Measurements from ENCODE around the gene EHBP1.

Gene EHBP1

DNA sequence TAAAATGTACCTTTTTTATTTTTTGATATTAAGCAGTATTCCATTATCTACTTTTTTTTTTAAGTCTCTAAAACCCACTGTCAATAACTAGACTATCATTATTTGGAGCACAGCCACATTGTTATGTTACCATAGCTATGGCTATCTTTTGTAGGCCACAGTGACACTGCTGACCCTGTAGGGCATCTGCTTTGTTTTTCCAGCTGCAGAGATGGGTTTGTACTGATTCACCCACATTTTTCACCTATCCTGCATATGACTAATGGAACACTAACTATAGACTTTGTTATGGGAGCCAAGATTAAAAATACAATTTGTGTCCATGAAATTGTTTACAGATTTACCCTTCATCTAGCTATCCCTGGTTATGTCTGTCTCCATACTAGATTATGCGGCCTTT lies 323.5 kb downstream of the EHBP1 start:
- DNase-seq (ENCODE audit: low read depth, low spot score), result no peak
- Histone ChIP-seq H3K4me3 (ENCODE audit: insufficient read length, low read depth) (no peak overlapping the region), H3K9me3 (ENCODE audit: insufficient read depth, low read length) (no peaks in the 10 kb centered on the region), H3K36me3 (ENCODE audit: insufficient read depth, insufficient read length, low read length) (no peaks in the 10 kb centered on the region), H3K27me3 (ENCODE audit: insufficient read depth, insufficient read length) (no peaks in the 10 kb centered on the region), H3K9ac (ENCODE audit: insufficient read length, low read depth) (no peak overlapping the region), H3K4me1 (ENCODE audit: insufficient read depth, insufficient read length) (no peaks in the 10 kb centered on the region)
- TF ChIP-seq SUZ12 (IDR thresholded peaks at IDR 0.05; ENCODE audit: extremely low read depth, insufficient read depth, insufficient read length) (no peak), YY1 (IDR thresholded peaks at IDR 0.05; ENCODE audit: insufficient read depth, insufficient read length) (no peak), ZNF274 (IDR thresholded peaks at IDR 0.05; ENCODE audit: low read depth, low read length) (no peak)

DNA sequence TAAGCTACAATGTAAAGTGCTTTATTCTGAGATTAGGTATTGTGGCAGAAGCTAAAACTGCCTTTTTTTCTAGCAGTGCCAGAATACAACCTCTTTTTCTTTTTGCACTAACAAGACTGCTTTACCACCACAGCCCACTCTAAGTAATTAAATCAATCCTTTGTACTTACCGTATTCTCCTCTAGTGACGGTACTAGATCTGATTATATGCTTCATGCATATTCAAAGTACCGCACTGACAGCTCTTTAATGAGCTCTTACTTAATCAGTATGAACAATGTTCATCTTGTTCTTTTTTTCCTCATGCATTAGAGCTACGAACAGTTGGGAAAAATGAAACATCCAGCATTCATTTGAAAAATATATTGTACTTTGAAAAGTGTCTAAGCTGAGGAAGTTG lies 329.0 kb downstream of the EHBP1 start:
- Histone ChIP-seq H3K36me3 (ENCODE audit: insufficient read depth, insufficient read length, low read length) (no peaks in the 10 kb centered on the region), H3K27me3 (ENCODE audit: insufficient read depth, insufficient read length) (no peaks in the 10 kb centered on the region), H3K9me3 (ENCODE audit: insufficient read depth, low read length) (no peaks in the 10 kb centered on the region), H3K4me3 (ENCODE audit: insufficient read length, low read depth) (no peak overlapping the region), H3K9ac (ENCODE audit: insufficient read length, low read depth) (no peak overlapping the region), H3K4me1 (ENCODE audit: insufficient read depth, insufficient read length) (no peaks in the 10 kb centered on the region)
- DNase-seq (ENCODE audit: low read depth, low spot score), result no peak
- TF ChIP-seq YY1 (IDR thresholded peaks at IDR 0.05; ENCODE audit: insufficient read depth, insufficient read length) (no peak), ZNF274 (IDR thresholded peaks at IDR 0.05; ENCODE audit: low read depth, low read length) (no peak), SUZ12 (IDR thresholded peaks at IDR 0.05; ENCODE audit: extremely low read depth, insufficient read depth, insufficient read length) (no peak)

DNA sequence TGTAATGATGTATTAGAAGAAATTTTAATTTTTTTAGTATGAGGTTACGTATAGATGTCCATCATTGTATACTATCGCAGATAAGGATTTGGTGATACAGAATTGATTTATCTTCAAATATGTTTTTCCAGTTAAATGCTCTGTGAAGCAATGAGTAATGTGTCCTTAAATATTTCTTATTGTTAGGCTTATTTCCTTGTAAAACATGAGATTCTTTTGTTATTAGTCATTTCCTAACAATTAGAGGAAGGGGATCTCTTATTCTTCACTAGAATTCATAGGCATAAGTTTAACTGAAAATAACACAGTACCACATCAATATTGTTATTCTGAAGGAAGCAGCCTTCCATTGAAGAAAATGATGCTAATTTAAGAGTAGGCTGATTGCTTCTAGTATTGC lies 329.7 kb downstream of the EHBP1 start:
- TF ChIP-seq SUZ12 (IDR thresholded peaks at IDR 0.05; ENCODE audit: extremely low read depth, insufficient read depth, insufficient read length), result no peak
- TF ChIP-seq ZNF274 (IDR thresholded peaks at IDR 0.05; ENCODE audit: low read depth, low read length), result no peak
- TF ChIP-seq YY1 (IDR thresholded peaks at IDR 0.05; ENCODE audit: insufficient read depth, insufficient read length), result no peak
- no peak overlapping the region for H3K4me3 ChIP-seq (ENCODE audit: insufficient read length, low read depth)
- no peak overlapping the region for H3K9ac ChIP-seq (ENCODE audit: insufficient read length, low read depth)

DNA sequence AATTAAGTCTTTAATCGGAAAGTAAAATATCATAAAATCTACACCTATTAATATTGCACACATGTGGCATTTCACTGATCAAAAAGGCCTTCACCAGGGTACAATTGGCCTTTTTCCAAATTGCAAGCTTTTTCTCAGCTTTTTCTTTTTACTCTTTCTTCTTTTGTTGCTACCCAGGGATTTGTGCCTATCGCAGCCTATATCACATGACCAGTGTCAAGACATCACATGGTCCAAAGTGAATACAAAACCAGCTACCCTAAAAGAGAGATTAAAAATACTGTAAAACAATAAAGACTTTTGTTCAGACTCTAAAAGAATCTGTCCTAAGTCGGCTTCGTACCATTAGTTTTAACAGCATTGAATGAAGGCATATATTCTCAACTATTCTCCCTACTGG lies 330.1 kb downstream of the EHBP1 start:
- H3K4me1 ChIP-seq (ENCODE audit: insufficient read depth, insufficient read length), result no peaks in the 10 kb centered on the region
- no peak overlapping the region for H3K9ac ChIP-seq (ENCODE audit: insufficient read length, low read depth)
- no peaks in the 10 kb centered on the region for H3K27me3 ChIP-seq (ENCODE audit: insufficient read depth, insufficient read length)
- no peak for DNase-seq (ENCODE audit: low read depth, low spot score)
- no peak overlapping the region for H3K4me3 ChIP-seq (ENCODE audit: insufficient read length, low read depth)
- H3K9me3 ChIP-seq (ENCODE audit: insufficient read depth, low read length), result no peaks in the 10 kb centered on the region
- TF ChIP-seq ZNF274 (IDR thresholded peaks at IDR 0.05; ENCODE audit: low read depth, low read length) (no peak), SUZ12 (IDR thresholded peaks at IDR 0.05; ENCODE audit: extremely low read depth, insufficient read depth, insufficient read length) (no peak), YY1 (IDR thresholded peaks at IDR 0.05; ENCODE audit: insufficient read depth, insufficient read length) (no peak)
- H3K36me3 ChIP-seq (ENCODE audit: insufficient read depth, insufficient read length, low read length), result no peaks in the 10 kb centered on the region

More for the DNA sequence above, 329.7 kb downstream of the EHBP1 start:
- DNase-seq (ENCODE audit: low read depth, low spot score), result no peak
- Histone ChIP-seq H3K9me3 (ENCODE audit: insufficient read depth, low read length) (no peaks in the 10 kb centered on the region), H3K36me3 (ENCODE audit: insufficient read depth, insufficient read length, low read length) (no peaks in the 10 kb centered on the region), H3K4me1 (ENCODE audit: insufficient read depth, insufficient read length) (no peaks in the 10 kb centered on the region), H3K27me3 (ENCODE audit: insufficient read depth, insufficient read length) (no peaks in the 10 kb centered on the region)

DNA sequence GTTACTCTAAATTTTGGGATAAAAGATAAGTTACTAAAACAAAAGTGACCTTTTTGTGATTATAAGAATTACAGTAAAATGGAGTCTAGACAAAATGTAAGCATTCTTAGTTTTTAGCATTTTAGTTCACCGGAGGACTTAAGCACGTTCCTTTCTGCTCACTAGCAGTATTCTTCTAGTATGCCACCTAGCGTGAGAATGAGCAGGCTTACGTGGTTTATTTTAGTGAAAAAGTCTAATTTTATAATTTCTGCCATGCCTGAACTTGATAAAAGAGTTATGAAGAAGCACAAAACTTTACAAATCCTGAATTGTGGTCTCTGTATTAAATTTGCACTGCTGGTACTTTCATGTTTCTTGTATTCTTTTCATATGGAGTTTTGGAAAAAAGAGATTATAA lies 332.5 kb downstream of the EHBP1 start:
- no peak overlapping the region for H3K4me3 ChIP-seq (ENCODE audit: insufficient read length, low read depth)

DNA sequence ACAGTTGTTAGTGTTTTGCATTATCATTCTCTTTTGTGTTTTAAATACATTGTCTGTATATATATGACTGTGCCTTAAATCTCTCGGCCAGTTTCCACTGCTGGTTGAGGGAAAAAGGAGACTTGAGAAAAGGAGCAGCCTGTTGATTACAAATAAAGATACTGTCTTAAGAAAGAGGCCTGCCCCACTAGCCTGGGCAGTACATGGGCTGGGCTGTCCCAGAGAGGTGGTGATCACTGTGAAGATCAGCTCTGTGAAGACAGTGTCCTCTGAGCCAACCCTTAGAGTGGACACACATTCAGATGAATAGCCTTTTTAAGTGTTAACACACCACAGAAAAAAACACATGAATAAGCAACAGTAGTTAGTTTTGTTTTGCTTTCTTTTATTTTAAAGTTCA lies 335.1 kb downstream of the EHBP1 start:
- Histone ChIP-seq H3K27me3 (ENCODE audit: insufficient read depth, insufficient read length) (peaks cover 20% of the 10 kb centered on the region), H3K9me3 (ENCODE audit: insufficient read depth, low read length) (no peaks in the 10 kb centered on the region), H3K36me3 (ENCODE audit: insufficient read depth, insufficient read length, low read length) (no peaks in the 10 kb centered on the region), H3K4me3 (ENCODE audit: insufficient read length, low read depth) (no peak overlapping the region), H3K9ac (ENCODE audit: insufficient read length, low read depth) (no peak overlapping the region), H3K4me1 (ENCODE audit: insufficient read depth, insufficient read length) (no peaks in the 10 kb centered on the region)
- TF ChIP-seq SUZ12 (IDR thresholded peaks at IDR 0.05; ENCODE audit: extremely low read depth, insufficient read depth, insufficient read length), result no peak
- TF ChIP-seq YY1 (IDR thresholded peaks at IDR 0.05; ENCODE audit: insufficient read depth, insufficient read length), result no peak
- no peak for DNase-seq (ENCODE audit: low read depth, low spot score)

More for the DNA sequence above, 332.5 kb downstream of the EHBP1 start:
- H3K27me3 ChIP-seq (ENCODE audit: insufficient read depth, insufficient read length), result peaks cover 3% of the 10 kb centered on the region
- no peaks in the 10 kb centered on the region for H3K4me1 ChIP-seq (ENCODE audit: insufficient read depth, insufficient read length)
- DNase-seq (ENCODE audit: low read depth, low spot score), result no peak
- no peak for TF ChIP-seq YY1 (IDR thresholded peaks at IDR 0.05; ENCODE audit: insufficient read depth, insufficient read length)
- H3K36me3 ChIP-seq (ENCODE audit: insufficient read depth, insufficient read length, low read length), result no peaks in the 10 kb centered on the region
- H3K9ac ChIP-seq (ENCODE audit: insufficient read length, low read depth), result no peak overlapping the region
- no peaks in the 10 kb centered on the region for H3K9me3 ChIP-seq (ENCODE audit: insufficient read depth, low read length)

DNA sequence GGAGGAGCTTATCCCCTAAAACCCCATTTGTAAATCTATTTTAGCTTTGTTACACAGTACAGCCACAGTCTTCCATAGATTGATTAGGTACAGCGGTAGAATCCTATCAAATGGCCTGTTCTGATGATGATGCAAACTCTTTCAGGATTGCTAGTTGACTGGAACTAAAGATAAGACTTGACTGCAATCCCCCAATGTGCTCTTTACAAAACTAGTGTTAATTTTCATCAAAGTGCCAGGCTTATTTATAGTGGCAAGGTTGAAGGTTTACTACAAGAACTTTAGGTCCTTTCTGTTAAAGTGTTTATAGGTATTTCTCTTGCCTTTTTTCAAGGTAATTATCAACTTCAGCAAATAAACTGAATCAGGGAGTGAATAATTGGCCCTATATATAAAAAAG lies 336.1 kb downstream of the EHBP1 start:
- Histone ChIP-seq H3K9ac (ENCODE audit: insufficient read length, low read depth) (no peak overlapping the region), H3K36me3 (ENCODE audit: insufficient read depth, insufficient read length, low read length) (no peaks in the 10 kb centered on the region), H3K4me1 (ENCODE audit: insufficient read depth, insufficient read length) (no peaks in the 10 kb centered on the region), H3K4me3 (ENCODE audit: insufficient read length, low read depth) (no peak overlapping the region), H3K9me3 (ENCODE audit: insufficient read depth, low read length) (no peaks in the 10 kb centered on the region), H3K27me3 (ENCODE audit: insufficient read depth, insufficient read length) (peaks cover 30% of the 10 kb centered on the region)
- DNase-seq (ENCODE audit: low read depth, low spot score), result no peak
- no peak for TF ChIP-seq SUZ12 (IDR thresholded peaks at IDR 0.05; ENCODE audit: extremely low read depth, insufficient read depth, insufficient read length)
- no peak for TF ChIP-seq YY1 (IDR thresholded peaks at IDR 0.05; ENCODE audit: insufficient read depth, insufficient read length)
- no peak for TF ChIP-seq ZNF274 (IDR thresholded peaks at IDR 0.05; ENCODE audit: low read depth, low read length)
